Effector memory CD4-positive, alpha-beta T cell (primary cell): Measurements from ENCODE around the gene CD40LG.

Source experiments
- DNase-seq, 3 donors: peaks; one replicate each; pipeline ENCODE4 v3.0.0-alpha.2; 2020
- H3K27ac ChIP-seq: 2 replicates; pipeline ENCODE4 v1.7.0; 2013; ENCODE audit warnings: mild to moderate bottlenecking, low read length, moderate library complexity; ENCODE audit not compliant: insufficient read depth, poor library complexity, severe bottlenecking
- H3K27me3 ChIP-seq: replicated peaks from 2 replicates; pipeline ENCODE4 v1.7.0; 2013; ENCODE audit warnings: mild to moderate bottlenecking, low read length; ENCODE audit not compliant: insufficient read depth, control insufficient read depth, poor library complexity, severe bottlenecking
- H3K36me3 ChIP-seq: 2 replicates; pipeline ENCODE4 v1.7.0; 2013; ENCODE audit warnings: mild to moderate bottlenecking, low read length, moderate library complexity; ENCODE audit not compliant: control insufficient read depth, insufficient read depth
- H3K4me1 ChIP-seq: 2 replicates; pipeline ENCODE4 v1.7.0; 2013; ENCODE audit warnings: low read length, mild to moderate bottlenecking; ENCODE audit not compliant: control insufficient read depth, insufficient read depth, poor library complexity, severe bottlenecking
- H3K4me3 ChIP-seq: 2 replicates; pipeline ENCODE4 v1.7.0; 2013; ENCODE audit warnings: low read length, low read depth, mild to moderate bottlenecking; ENCODE audit not compliant: insufficient read depth, poor library complexity, severe bottlenecking
- H3K9me3 ChIP-seq: 2 replicates; pipeline ENCODE4 v1.7.0; 2013; ENCODE audit warnings: mild to moderate bottlenecking, low read length, moderate library complexity; ENCODE audit not compliant: control insufficient read depth

Gene CD40LG

DNA sequence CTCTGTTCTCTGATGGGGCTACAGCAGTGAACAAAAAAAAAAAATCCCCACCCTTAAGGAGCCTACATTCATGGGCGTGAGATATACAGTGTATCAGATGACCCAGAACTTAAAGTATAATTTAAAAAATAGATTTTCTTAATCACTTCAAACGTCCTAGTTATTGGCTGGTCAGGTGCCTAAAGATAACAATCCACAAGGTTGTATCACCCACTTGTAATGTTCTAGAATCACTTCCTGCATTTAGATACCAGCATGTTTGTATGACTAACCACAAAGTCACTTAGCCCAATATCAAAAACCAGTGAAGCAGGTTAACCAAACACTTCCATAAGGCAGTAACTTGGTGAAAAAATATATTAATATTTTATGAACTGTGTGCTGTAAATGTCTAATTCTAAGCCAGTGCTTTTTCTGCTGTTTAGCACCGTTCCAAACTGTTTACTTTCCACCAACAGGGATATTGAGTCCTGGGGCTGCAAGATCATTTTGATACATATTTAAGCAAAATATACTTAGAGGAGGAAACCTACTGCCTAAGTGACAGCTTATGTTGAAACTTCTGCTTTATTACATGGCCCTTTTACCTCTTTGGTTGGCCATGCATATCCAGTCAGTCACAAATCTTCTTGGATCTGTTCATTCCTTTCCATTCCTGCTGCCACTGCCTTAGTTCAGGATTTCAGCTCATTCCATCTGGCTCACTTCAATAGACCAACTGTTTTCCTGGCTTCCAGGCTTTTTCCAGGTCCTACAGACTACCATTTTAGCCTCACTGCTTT lies 43.3 kb downstream of the CD40LG start:
- H3K27me3 ChIP-seq: no peaks in the 10 kb centered on the region
- DNase-seq: no peak
- no peaks in the 10 kb centered on the region for H3K9me3 ChIP-seq
- H3K4me1 ChIP-seq: peaks cover 56% of the 10 kb centered on the region
- H3K27ac ChIP-seq: peak overlapping the region; percentile 65
- no peaks in the 10 kb centered on the region for H3K36me3 ChIP-seq
- no peak overlapping the region for H3K4me3 ChIP-seq

DNA sequence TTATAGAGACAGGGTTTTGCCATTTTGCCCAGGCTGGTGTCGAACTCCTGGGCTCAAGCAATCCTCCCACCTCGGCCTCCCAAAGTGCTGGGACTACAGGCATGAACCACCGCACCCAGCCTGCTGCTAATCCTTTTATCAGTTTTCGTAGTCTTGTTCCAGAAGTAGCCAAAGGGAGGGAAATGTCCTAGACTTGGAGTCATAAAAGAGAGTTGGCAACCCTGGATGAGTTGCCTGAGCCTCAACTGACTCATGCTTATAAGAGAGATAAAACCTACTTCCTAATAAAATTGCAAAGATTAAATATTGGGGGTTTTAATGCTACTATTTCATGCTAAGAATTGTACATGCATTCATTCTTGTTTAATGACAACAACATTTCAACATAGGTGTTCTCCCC lies 44.3 kb downstream of the CD40LG start:
- DNase-seq: no peak
- Histone ChIP-seq H3K27ac (peak overlapping the region; percentile 65), H3K4me3 (no peak overlapping the region), H3K4me1 (peaks cover 57% of the 10 kb centered on the region), H3K27me3 (no peaks in the 10 kb centered on the region), H3K36me3 (no peaks in the 10 kb centered on the region), H3K9me3 (no peaks in the 10 kb centered on the region)

GRCh38 chrX:136694431-136695087 lies 46.6 kb downstream of the CD40LG start:
- Histone ChIP-seq H3K4me3 (no peak overlapping the region), H3K27me3 (no peaks in the 10 kb centered on the region), H3K4me1 (peaks cover 39% of the 10 kb centered on the region), H3K27ac (peak overlapping the region; percentile 86), H3K36me3 (no peaks in the 10 kb centered on the region), H3K9me3 (no peaks in the 10 kb centered on the region)
- no peak for DNase-seq

DNA sequence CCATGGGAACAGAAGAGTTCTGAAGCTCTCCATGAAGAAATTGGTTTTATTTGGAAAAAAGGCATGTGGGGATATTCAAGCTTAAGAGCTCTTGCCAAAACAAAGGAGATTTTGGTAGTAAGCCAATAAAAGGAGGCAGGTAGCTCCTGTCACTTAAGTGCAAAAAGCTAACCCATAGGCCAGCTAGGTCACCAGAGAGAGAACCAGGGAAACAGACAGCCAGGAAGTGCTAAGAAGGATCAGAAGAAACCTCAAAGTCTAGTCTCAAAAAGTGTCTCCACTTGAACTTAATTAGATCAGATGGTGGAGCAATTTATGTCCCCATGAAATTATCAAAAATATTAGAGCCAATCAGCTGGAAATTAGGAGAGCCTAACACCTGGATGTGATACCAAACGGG lies 49.2 kb downstream of the CD40LG start:
- H3K9me3 ChIP-seq: no peaks in the 10 kb centered on the region
- H3K4me3 ChIP-seq: no peak overlapping the region
- peak overlapping the region; percentile 37 for H3K27ac ChIP-seq
- H3K36me3 ChIP-seq: no peaks in the 10 kb centered on the region
- H3K4me1 ChIP-seq: peaks cover 18% of the 10 kb centered on the region
- no peaks in the 10 kb centered on the region for H3K27me3 ChIP-seq
- no peak for DNase-seq

DNA sequence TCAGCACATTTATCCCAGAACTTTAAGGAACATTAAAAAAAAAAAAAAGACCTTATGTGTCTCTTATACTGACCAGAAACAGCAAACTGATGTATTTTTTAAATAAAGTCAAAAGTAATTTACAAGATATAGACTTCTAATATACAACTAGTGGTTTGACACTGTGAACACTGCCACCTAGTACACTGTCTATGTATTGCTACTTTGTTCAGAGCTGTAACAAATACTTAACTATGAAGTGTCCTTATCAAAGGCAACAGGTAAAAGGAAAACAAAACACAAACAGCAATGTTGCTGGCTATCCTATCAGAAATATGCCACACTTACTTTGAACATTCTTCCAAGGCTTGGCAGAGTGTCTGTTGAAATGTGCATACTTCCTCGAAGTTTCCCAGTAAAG lies 60.4 kb downstream of the CD40LG start:
- no peaks in the 10 kb centered on the region for H3K27me3 ChIP-seq
- peaks cover 18% of the 10 kb centered on the region for H3K36me3 ChIP-seq
- no peak overlapping the region for H3K4me3 ChIP-seq
- no peaks in the 10 kb centered on the region for H3K9me3 ChIP-seq
- H3K27ac ChIP-seq: no peak overlapping the region
- DNase-seq: no peak
- H3K4me1 ChIP-seq: peaks cover 2% of the 10 kb centered on the region
